Hepatocyte (in vitro differentiated cells): ENCODE results near the gene GOLT1A.

Experiments
- CTCF ChIP-seq: fragments of 200-600 bp; sonication (generic); IDR thresholded peaks from 2 replicates; pipeline ENCODE4 v1.5.1; 2016; ENCODE audit warnings: antibody characterized with exemption, mild to moderate bottlenecking; ENCODE audit not compliant: poor library complexity
- EZH2 ChIP-seq: fragments of 200-600 bp; sonication (generic); IDR thresholded peaks from 2 replicates; pipeline ENCODE4 v1.6.1; 2016; ENCODE audit warnings: antibody characterized with exemption, mild to moderate bottlenecking, borderline replicate concordance
- EZH2phosphoT487 ChIP-seq: fragments of 200-600 bp; sonication (generic); IDR thresholded peaks from one replicate; pipeline ENCODE4 v1.6.1; 2018; ENCODE audit warnings: antibody characterized with exemption, mild to moderate bottlenecking, low read depth, moderate library complexity; ENCODE audit not compliant: unreplicated experiment, severe bottlenecking

DNA sequence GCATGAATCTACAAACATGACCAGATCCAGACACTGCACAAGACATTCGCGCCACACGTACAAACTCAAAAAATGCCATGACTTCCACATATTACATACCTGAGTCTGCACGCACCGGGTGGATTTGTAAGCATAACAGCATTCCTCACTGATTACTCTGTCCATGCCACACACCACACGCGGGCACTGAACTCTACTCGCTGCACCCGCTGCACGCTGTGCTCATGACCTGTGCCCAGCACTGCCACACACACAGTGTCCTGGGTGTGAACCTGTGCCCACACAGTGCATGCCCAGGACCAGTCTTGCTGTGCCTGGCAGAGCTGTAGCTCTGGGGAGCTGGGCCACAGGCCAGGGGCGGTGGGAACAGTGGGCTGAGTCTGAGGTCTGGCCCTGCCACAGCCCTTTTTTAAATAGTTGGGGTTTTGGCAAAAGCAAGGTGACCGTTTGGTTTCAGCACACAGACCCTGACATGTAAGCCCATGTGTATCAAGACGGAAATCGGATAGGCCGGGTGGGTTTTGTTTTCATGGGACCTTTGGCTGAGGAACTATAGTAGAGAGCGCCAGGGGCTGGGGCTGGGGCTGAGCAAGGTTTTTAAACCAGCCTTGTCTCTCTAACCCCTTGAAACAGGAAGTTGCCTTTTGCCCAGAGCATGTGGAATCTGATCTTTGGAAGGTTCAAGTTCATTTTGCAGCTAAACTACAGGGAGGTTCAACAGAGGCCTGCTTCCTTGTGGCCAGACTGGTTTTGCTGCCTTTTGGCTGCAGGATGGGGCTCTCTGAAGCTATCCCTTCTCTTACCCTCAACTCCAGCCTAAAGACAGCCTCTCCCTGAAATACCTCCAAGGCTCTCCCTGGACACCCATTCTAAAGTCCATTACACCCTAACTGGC, 12.3 kb upstream of the GOLT1A start:
- TF ChIP-seq EZH2 (no peak), CTCF (no peak), EZH2phosphoT487 (no peak)
